GM12801 (cell line): Measurements from ENCODE around the gene CD52.

Experiments
- TF ChIP-seq, protein P1 (sequence below): IDR thresholded peaks from one replicate; pipeline ENCODE4 v1.5.1; 2011; ENCODE audit warnings: control low read depth; ENCODE audit not compliant: insufficient read length; ENCODE audit errors: extremely low read depth

The CD52 gene

DNA sequence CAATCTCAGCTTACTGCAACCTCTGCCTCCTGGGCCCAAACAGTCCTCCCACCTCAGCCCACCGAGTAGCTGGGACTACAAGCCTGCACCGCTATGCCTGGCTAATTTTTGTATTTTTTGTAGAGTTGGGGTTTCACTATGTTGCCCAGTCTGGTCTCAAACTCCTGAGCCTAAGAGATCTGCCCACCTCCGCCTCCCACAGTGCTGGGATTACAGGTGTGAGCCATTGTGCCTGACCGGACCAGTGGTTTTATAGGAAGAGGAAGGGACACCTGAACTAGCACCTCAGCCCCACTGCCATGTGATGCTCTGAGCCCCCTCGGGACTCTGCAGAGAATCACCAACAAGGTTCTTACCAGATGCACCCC, 32.1 kb downstream of the CD52 start:
- TF ChIP-seq, protein P1, sequence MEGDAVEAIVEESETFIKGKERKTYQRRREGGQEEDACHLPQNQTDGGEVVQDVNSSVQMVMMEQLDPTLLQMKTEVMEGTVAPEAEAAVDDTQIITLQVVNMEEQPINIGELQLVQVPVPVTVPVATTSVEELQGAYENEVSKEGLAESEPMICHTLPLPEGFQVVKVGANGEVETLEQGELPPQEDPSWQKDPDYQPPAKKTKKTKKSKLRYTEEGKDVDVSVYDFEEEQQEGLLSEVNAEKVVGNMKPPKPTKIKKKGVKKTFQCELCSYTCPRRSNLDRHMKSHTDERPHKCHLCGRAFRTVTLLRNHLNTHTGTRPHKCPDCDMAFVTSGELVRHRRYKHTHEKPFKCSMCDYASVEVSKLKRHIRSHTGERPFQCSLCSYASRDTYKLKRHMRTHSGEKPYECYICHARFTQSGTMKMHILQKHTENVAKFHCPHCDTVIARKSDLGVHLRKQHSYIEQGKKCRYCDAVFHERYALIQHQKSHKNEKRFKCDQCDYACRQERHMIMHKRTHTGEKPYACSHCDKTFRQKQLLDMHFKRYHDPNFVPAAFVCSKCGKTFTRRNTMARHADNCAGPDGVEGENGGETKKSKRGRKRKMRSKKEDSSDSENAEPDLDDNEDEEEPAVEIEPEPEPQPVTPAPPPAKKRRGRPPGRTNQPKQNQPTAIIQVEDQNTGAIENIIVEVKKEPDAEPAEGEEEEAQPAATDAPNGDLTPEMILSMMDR, result no peak

DNA sequence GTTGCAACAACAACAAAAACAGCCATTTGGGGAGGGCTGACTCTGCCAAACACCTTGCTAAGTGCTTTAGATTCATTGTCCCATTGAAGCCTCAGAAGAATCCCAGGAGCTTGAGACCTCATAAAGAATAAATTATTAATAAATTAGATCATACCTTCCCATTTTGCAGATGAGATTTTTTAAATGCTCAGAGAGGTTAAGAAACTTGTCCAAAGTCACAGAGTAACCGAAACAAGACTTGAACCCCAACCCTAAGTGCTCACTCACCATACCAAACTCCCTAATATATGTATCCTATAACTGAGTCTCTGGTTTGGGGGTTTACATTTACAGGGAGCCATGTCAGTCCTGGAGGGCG, 32.6 kb downstream of the CD52 start:
- TF ChIP-seq, protein P1, result no peak

DNA sequence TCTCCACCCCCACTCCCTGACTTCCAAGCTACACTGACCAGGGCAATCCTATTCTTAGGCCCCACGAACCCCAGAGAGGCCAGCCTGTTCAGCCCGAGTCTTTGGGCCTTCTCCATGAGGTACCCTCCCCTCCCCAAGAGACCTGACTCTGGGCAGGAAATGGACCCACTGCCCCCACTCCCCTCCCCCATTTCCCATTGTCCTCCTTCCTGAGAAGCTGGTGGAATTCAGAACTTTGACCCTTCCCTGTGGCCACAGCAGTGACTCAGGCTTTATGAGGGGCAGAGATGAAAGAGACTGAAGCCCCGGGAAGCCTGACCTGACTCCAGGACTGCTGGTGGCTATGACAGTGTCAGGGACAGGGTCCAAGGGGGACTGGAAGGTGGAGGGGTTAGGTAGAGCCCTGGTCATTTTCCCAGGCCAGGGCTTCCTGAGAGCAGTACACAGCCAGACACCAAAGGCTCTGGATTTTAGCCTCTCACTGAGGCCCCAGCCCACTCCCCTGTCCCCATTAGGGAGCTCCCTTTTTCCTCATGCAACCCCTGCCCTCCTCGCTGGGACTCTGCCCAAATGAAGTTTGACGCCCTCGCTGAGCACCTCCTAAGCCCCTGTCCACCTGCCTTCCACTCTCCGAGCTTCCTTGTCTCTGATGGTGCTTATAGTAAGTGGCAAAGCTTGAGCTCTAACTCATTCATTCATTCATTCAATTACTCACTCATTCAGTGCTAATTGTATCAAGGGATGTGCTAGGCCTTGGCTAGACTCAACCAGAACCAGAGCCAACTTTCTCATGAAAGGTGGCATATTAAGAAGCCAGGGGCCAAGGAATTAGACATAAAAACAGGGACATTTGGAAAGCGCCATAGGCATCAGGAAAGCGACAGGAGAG, 33.2 kb downstream of the CD52 start:
- TF ChIP-seq, protein P1, result no peak

DNA sequence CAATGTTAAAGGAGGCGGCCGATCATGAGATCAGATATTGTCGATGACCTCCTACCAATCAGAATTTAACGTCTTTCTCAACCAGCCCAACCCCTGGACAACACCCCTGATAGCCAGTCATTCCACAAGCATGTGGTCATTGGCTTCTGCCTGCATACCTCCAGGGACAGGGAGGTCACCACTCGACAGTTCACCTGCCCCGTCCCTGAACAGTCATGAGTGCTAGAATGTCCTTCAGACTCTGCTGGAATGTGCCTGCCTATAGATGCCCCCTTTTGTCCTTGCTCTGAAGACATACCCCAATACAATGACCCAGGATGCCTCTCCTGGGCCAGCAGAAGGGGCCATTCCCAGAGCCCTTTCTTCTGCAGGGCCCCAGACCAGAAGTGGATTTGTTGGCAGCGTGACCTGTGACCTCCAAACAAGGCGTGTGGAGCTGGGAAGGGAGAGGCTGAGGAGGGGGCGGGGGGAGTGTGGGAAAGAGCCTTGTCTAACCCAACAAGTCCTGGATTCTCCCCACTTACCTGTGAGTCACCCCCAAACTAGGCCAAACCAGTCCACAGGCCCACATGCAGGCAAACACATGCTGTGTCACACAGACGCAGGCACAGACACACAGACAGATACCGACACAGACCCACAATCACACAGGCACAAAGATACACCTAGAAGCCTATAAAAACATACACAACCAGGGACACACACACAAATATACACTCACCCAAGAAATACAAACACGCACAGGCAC, 34.0 kb downstream of the CD52 start:
- TF ChIP-seq, protein P1, result no peak

DNA sequence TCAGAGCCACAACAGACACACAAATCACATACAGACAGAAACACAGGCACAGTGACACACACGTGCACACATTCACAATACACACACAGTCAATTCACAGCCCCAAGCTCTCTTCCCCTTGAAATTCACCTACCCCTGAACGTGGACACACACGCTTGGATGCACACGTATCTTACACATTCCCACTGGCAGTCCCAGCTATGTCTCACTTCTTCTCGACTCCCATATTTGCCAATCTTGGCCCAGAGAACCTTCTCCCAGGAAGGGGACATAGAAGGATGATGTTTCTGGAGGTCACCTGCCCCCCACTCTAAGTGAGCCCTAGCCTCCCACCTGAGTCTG, 34.6 kb downstream of the CD52 start:
- TF ChIP-seq, protein P1, result no peak

DNA sequence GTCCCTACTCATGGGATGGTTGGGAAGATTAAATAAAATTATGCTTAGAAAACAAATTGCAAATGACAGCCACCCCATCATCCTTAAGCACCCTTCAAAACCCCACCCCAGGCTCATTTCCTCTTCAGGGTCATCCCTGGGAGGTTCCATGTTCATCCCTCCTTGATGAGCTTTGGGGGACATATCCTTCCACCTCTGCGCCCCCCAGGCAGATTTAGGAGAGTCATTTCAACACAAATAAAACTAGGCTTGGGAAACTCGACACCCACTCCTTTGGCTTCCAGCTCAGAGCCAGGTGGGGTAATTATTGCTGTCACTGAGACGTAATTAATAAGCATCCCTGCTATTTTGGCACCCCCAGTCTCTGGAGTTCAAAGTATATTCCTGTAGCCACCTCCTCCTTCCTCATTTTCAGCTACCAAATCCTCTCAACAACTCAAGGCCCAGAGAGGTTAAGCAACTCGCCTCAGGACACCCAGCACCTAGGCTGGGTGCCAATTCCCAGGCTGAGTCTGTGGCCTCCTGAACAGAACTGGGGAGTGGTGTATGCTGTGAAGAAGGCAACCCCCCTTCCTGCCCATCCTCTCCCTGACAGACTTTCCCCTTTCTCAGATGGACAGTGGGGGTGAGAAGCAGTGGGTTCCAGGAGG, 35.6 kb downstream of the CD52 start:
- TF ChIP-seq, protein P1, result no peak

DNA sequence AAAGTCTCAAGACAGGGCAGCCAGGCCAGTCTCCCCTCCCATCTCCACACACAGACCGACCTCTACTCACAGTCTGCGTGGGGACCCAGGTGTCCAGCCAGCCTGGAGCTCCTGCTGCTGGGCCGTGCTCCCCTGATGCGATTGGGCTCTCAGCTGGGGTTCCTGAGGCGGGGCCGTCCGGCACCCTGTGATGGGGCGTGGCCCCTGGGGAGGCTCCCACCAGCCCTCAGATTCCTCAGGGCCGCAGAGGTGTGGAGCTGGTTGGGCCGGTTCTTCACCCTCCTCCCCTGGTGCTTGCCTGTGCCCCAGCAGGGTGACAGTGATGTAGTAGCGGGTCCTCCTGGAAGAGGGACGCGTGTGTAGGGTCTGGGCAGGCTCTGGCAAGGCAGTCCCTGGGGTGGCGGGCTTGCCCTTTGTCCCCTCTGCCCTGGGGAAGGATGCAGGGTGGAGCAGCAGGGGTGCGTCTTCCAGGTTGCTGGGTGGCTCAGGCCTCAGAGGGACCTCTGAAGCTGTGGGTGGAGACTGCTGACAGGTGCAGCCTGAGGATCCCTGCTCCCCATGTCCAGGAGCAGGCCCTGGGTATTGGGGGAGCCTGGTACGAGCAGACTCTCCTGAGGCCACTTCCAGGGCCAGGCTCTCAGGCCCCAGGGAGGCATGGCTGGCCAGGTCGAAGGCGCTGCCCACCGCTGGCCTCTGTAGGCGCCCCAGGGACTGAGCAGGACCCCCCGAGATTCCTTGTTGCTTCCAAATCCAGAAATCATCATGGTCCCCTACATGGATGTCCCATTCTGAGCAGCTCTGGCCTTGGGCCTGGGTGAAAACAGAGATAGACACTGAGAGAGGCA, 36.4 kb downstream of the CD52 start, which contains the start of gene CRYBG2:
TSS of gene CRYBG2 (minus strand) at position 155 of the 845 bp plus-strand sequence. CDS start 7,473 bp downstream, outside the sequence.
- TF ChIP-seq, protein P1, result no peak
